ENCODE data around the gene COQ5. TPM values are rescaled to one million over a fixed set of nuclear protein-coding genes. Genes with fewer than 3 reads are reported as not detected.
A peak's percentile ranks its signal among the peaks of the same experiment; 100 is the strongest.

COQ5 gene
- total RNA-seq, 1 experiment from 2014 or later, result 35.1 TPM

DNA sequence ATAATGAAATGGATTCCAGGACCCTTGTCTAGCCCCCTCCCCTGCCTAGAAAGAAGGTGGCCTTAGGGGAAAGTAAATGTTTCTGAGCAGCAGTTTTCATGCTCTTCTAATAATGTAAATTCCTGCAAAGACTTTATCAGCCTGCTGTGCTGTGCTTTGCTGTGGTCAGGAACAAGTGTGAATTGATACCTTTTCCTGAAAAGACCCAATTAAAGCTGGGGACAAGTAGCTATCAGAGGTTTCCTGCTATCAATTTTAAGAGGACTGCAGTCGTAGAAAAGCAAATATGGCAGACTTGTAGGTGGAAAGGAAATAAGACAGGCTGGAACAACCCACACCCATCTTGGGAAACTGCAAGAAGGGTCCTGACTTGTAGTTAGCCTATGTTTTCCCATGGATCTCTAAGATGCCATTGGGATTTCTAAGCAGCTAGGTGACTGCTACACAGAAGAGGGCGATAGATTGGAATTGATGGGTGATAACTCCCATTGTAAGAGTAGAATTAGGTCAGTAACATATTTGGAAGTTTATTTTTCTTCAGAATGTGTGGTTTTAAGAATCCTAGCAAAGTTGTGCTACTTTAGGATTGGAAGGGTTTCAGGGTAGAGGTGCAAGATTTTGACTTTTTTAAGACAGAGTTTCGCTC lies 30.0 kb downstream of the COQ5 start:
- TF ChIP-seq, protein P1, sequence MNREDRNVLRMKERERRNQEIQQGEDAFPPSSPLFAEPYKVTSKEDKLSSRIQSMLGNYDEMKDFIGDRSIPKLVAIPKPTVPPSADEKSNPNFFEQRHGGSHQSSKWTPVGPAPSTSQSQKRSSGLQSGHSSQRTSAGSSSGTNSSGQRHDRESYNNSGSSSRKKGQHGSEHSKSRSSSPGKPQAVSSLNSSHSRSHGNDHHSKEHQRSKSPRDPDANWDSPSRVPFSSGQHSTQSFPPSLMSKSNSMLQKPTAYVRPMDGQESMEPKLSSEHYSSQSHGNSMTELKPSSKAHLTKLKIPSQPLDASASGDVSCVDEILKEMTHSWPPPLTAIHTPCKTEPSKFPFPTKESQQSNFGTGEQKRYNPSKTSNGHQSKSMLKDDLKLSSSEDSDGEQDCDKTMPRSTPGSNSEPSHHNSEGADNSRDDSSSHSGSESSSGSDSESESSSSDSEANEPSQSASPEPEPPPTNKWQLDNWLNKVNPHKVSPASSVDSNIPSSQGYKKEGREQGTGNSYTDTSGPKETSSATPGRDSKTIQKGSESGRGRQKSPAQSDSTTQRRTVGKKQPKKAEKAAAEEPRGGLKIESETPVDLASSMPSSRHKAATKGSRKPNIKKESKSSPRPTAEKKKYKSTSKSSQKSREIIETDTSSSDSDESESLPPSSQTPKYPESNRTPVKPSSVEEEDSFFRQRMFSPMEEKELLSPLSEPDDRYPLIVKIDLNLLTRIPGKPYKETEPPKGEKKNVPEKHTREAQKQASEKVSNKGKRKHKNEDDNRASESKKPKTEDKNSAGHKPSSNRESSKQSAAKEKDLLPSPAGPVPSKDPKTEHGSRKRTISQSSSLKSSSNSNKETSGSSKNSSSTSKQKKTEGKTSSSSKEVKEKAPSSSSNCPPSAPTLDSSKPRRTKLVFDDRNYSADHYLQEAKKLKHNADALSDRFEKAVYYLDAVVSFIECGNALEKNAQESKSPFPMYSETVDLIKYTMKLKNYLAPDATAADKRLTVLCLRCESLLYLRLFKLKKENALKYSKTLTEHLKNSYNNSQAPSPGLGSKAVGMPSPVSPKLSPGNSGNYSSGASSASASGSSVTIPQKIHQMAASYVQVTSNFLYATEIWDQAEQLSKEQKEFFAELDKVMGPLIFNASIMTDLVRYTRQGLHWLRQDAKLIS (CRISPR knock-in tag; IDR thresholded peaks at IDR 0.05; ENCODE audit: borderline replicate concordance), result 0 out of 2 replicates have a peak, but pooled peaks have one; percentile 14
- TF ChIP-seq ZNF317 (CRISPR knock-in tag; IDR thresholded peaks at IDR 0.05; ENCODE audit: borderline replicate concordance, low read depth), result no peak
- no peak for TF ChIP-seq KAT7 (CRISPR knock-in tag; IDR thresholded peaks at IDR 0.05; ENCODE audit: borderline replicate concordance)
- no peak for TF ChIP-seq ETV6 (CRISPR knock-in tag; IDR thresholded peaks at IDR 0.05)
- TF ChIP-seq, protein P2, sequence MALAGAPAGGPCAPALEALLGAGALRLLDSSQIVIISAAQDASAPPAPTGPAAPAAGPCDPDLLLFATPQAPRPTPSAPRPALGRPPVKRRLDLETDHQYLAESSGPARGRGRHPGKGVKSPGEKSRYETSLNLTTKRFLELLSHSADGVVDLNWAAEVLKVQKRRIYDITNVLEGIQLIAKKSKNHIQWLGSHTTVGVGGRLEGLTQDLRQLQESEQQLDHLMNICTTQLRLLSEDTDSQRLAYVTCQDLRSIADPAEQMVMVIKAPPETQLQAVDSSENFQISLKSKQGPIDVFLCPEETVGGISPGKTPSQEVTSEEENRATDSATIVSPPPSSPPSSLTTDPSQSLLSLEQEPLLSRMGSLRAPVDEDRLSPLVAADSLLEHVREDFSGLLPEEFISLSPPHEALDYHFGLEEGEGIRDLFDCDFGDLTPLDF (CRISPR knock-in tag; IDR thresholded peaks at IDR 0.05), result no peak
- TF ChIP-seq, protein P3, sequence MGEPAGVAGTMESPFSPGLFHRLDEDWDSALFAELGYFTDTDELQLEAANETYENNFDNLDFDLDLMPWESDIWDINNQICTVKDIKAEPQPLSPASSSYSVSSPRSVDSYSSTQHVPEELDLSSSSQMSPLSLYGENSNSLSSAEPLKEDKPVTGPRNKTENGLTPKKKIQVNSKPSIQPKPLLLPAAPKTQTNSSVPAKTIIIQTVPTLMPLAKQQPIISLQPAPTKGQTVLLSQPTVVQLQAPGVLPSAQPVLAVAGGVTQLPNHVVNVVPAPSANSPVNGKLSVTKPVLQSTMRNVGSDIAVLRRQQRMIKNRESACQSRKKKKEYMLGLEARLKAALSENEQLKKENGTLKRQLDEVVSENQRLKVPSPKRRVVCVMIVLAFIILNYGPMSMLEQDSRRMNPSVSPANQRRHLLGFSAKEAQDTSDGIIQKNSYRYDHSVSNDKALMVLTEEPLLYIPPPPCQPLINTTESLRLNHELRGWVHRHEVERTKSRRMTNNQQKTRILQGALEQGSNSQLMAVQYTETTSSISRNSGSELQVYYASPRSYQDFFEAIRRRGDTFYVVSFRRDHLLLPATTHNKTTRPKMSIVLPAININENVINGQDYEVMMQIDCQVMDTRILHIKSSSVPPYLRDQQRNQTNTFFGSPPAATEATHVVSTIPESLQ (CRISPR knock-in tag; IDR thresholded peaks at IDR 0.05), result no peak
- no peak for TF ChIP-seq MXD4 (CRISPR knock-in tag; IDR thresholded peaks at IDR 0.05; ENCODE audit: borderline replicate concordance)
- TF ChIP-seq, protein P4, sequence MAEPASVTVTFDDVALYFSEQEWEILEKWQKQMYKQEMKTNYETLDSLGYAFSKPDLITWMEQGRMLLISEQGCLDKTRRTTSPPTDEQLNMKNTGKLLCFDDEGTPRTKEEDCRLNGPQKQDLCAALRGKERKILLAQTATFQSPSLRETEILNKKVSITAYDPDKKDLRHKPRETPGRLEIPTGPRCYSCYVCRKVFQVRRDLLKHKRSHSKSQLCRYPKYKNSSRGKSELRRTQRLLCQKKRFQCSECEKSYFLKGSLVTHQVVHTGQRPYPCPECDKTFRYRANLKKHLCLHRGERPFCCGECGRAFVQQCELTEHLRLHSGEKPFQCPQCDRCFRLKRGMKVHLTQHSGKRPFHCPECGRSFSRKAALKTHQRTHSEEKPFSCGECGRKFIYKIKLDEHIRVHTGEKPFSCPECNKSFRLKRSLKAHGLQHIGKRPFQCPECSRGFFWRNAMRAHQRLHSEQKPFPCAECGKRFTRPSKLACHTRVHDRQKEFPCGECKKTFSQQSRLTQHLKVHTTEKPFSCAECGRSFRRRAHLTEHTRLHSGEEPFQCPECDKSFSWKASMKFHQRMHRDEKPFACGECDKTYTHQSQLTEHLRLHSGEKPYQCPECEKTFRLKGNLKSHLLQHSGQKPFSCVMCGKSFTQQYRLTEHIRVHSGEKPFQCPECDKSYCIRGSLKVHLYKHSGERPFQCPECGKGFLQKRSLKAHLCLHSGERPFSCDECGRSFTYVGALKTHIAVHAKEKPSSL (CRISPR knock-in tag; conservative IDR thresholded peaks at IDR 0.05), result 0 out of 2 replicates have a peak, but pooled peaks have one; percentile 21
- TF ChIP-seq PRRX2 (CRISPR knock-in tag; IDR thresholded peaks at IDR 0.05), result 0 out of 2 replicates have a peak, but pooled peaks have one; percentile 18
- no peak for TF ChIP-seq SMAD4 (CRISPR knock-in tag; IDR thresholded peaks at IDR 0.05)
- CTCF ChIA-PET, result interaction anchor here (0.8 to 1.8 kb wide), 6 partner anchors 29 to 197 kb away, joined by 3 to 8 read pairs (median 4); partner anchors contain the start of genes COQ5 and SIRT4
- Mint-ChIP-seq H3K4me1 (peaks cover 37% of the 10 kb centered on the region), H3K27ac (peak overlapping the region; percentile 61), H3K9me3 (no peaks in the 10 kb centered on the region; the same call in 1 of the 2 replicates), H3K4me3 (peak overlapping the region; percentile 93), H3K36me3 (peaks cover 53% of the 10 kb centered on the region), H3K27me3 (ENCODE audit: low read depth) (no peaks in the 10 kb centered on the region)
- ATAC-seq (no peak), DNase-seq (ENCODE audit: low spot score) (no peak)
- POLR2A ChIA-PET, result interaction anchor here (1.0 kb wide), 1 partner anchor 32 kb away, joined by 4 read pairs; no protein-coding TSS in a partner anchor

DNA sequence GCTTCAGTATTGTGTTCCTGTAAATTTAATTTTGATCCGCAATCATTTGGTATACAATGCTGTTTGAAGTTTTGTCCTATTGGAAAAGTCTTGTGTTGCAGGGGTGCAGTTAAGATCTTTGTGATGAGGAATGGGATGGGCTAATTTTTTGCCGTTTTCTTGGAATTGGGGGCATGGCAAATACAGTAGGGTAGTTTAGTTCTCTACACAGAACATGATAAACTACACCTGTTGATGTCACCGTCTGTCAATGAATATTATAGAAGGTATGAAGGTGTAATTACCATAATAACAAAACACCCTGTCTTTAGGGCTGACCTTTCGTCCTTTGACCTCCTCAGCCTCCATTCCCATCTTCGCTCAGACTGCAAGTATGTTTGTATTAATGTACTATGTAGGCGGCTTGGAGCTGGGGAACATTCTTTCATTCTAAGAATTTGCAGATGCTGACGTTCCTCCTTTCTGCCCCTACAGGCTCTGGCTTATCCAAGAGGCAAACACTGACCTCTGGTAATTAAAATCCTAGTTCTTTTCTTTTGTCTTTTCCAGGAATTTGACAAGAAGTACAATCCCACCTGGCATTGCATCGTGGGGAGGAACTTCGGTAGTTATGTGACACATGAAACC lies 31.3 kb downstream of the COQ5 start:
- ATAC-seq, result no peak
- peak overlapping the region; percentile 93 for H3K4me3 Mint-ChIP-seq
- no peak for DNase-seq (ENCODE audit: low spot score)
- H3K27ac Mint-ChIP-seq, result peak overlapping the region; percentile 61
- POLR2A ChIA-PET, result interaction anchor here (1.6 to 1.9 kb wide), 2 partner anchors 7 to 31 kb away, joined by 9 to 13 read pairs; partner anchors contain the start of gene COQ5
- peaks cover 33% of the 10 kb centered on the region for H3K4me1 Mint-ChIP-seq
- H3K27me3 Mint-ChIP-seq (ENCODE audit: low read depth), result no peaks in the 10 kb centered on the region
- peaks cover 42% of the 10 kb centered on the region for H3K36me3 Mint-ChIP-seq
- CTCF ChIA-PET, result interaction anchor here (1.6 to 2.4 kb wide), 3 partner anchors 7 to 31 kb away, joined by 5 to 22 read pairs (median 15); partner anchors contain the start of gene SRSF9
- H3K9me3 Mint-ChIP-seq, result no peaks in the 10 kb centered on the region
- TF ChIP-seq, protein P2 (CRISPR knock-in tag; IDR thresholded peaks at IDR 0.05), result no peak
- TF ChIP-seq, protein P1 (CRISPR knock-in tag; IDR thresholded peaks at IDR 0.05; ENCODE audit: borderline replicate concordance), result no peak
- TF ChIP-seq RELA (CRISPR knock-in tag; IDR thresholded peaks at IDR 0.05; ENCODE audit: borderline replicate concordance) (no peak), ZBTB21 (CRISPR knock-in tag; IDR thresholded peaks at IDR 0.05; ENCODE audit: borderline replicate concordance) (no peak)
- TF ChIP-seq, protein P5, sequence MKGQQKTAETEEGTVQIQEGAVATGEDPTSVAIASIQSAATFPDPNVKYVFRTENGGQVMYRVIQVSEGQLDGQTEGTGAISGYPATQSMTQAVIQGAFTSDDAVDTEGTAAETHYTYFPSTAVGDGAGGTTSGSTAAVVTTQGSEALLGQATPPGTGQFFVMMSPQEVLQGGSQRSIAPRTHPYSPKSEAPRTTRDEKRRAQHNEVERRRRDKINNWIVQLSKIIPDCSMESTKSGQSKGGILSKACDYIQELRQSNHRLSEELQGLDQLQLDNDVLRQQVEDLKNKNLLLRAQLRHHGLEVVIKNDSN (CRISPR knock-in tag; IDR thresholded peaks at IDR 0.05), result no peak
